GM12878 (cell line): ENCODE results near the gene CFLAR. TPM values are rescaled to one million over a fixed set of nuclear protein-coding genes. Genes with fewer than 3 reads are reported as not detected.

Experiments used
- ATAC-seq: fragments of 200-7000 bp; cut with Tn5 transposase; 3 replicates; pipeline ENCODE4 v1.9.1; 2020; ENCODE audit warnings: mild to moderate bottlenecking, moderate library complexity
- BruUV-seq: library from RNA; stranded (reverse); fragments of 400-500 nt; replicated peaks from 2 replicates; lab custom pipeline; 2021; lab: Mats Ljungman, UMichigan
- CTCF ChIA-PET: fragments of 300-600 bp; sonication (Branson Sonifier 250); formaldehyde crosslinking; extraction: SDS; loops from one replicate; lab custom pipeline; 2021; ENCODE audit warnings: inconsistent platforms; lab: Yijun Ruan, JAX
- POLR2A ChIA-PET: fragments of 350-600 bp; formaldehyde crosslinking; extraction: SDS; loops from one replicate; lab custom pipeline; 2021; ENCODE audit warnings: inconsistent platforms; lab: Charles Lee
- RAD21 ChIA-PET: fragments of 300-600 bp; sonication (Branson Sonifier 250); formaldehyde crosslinking; loops from one replicate; lab custom pipeline; 2023; ENCODE audit warnings: antibody characterized with exemption; ENCODE audit not compliant: unreplicated experiment; lab: Charles Lee
- SMC1A ChIA-PET: fragments of 300-600 bp; sonication (Branson Sonifier 250); formaldehyde crosslinking; loops from one replicate; lab custom pipeline; 2023; ENCODE audit not compliant: unreplicated experiment, uncharacterized antibody; lab: Charles Lee
- DNase-seq: peaks from one replicate; pipeline ENCODE4 v3.0.0-alpha.2; 2011; ENCODE audit warnings: low read depth, low spot score
- FAIRE-seq: peaks from 3 replicates; lab custom pipeline; 2011; peaks lifted over from hg19 to GRCh38; lab: Jason Lieb, UNC
- H2AFZ ChIP-seq: 2 replicates; pipeline ENCODE4 v1.6.0; 2011; ENCODE audit warnings: low read depth, low read length, control low read depth; ENCODE audit not compliant: control insufficient read depth
- H3K27ac ChIP-seq: 2 replicates; pipeline ENCODE4 v1.5.1; 2011; ENCODE audit warnings: control low read depth; ENCODE audit not compliant: control insufficient read depth, insufficient read depth
- H3K27me3 ChIP-seq, 2 experiments: replicated peaks in 1 of 2; 2 replicates each; pipeline versions ENCODE4 v1.6.0 to v1.6.1; 2011; ENCODE audit warnings: low read length in 1 of 2; ENCODE audit not compliant: control insufficient read depth in 2 of 2, insufficient read depth in 2 of 2
- H3K36me3 ChIP-seq, 2 experiments: 2 replicates each; pipeline ENCODE4 v1.5.1; 2011; ENCODE audit warnings: low read length in 1 of 2; ENCODE audit not compliant: control insufficient read depth in 2 of 2, insufficient read depth in 2 of 2
- H3K4me1 ChIP-seq: 2 replicates; pipeline ENCODE4 v1.6.1; 2011; ENCODE audit warnings: mild to moderate bottlenecking, low read length, moderate library complexity, mixed read lengths; ENCODE audit not compliant: control insufficient read depth, insufficient read depth
- H3K4me2 ChIP-seq: 2 replicates; pipeline ENCODE4 v1.6.0; 2011; ENCODE audit warnings: control low read depth; ENCODE audit not compliant: control insufficient read depth, insufficient read depth
- H3K4me3 ChIP-seq: fragments of 200-600 bp; sonication (generic); 2 replicates; pipeline ENCODE4 v1.5.1; 2016
- H3K79me2 ChIP-seq: 2 replicates; pipeline ENCODE4 v1.6.0; 2011; ENCODE audit warnings: low read length; ENCODE audit not compliant: control insufficient read depth, insufficient read depth
- H3K9ac ChIP-seq: 2 replicates; pipeline ENCODE4 v1.8.0; 2011; ENCODE audit warnings: low read length, control low read depth, mixed read lengths; ENCODE audit not compliant: control insufficient read depth, insufficient read depth
- H3K9me3 ChIP-seq: replicated peaks from 3 replicates; pipeline ENCODE4 v1.5.1; 2011; ENCODE audit warnings: mild to moderate bottlenecking, low read length; ENCODE audit not compliant: control insufficient read depth, insufficient read depth
- H4K20me1 ChIP-seq: 2 replicates; pipeline ENCODE4 v1.6.0; 2011; ENCODE audit not compliant: control insufficient read depth, insufficient read depth
- KLF5 ChIP-seq: fragments of 450-650 bp; IDR thresholded peaks from 2 replicates; pipeline ENCODE4 v1.6.1; 2014; ENCODE audit warnings: mild to moderate bottlenecking; ENCODE audit not compliant: partially characterized antibody
- PAX8 ChIP-seq: fragments of 450-650 bp; IDR thresholded peaks from 2 replicates; pipeline ENCODE4 v1.6.1; 2017; ENCODE audit warnings: mild to moderate bottlenecking, moderate library complexity
- RAD51 ChIP-seq: fragments of 450-650 bp; IDR thresholded peaks from 2 replicates; pipeline ENCODE4 v1.6.1; 2016; ENCODE audit warnings: moderate library complexity, mild to moderate bottlenecking, inconsistent platforms
- YY1 ChIP-seq: IDR thresholded peaks from 2 replicates; pipeline ENCODE4 v1.6.1; 2011; ENCODE audit warnings: low read depth, mild to moderate bottlenecking, low read length
- WGBS: methylation state at CpG from one replicate; pipeline ENCODE4 v1.1.6; 2016; ENCODE audit warnings: low lambda C conversion rate; ENCODE audit not compliant: insufficient replicate concordance, insufficient coverage; ENCODE audit errors: missing lambda C conversion rate; 5-methylcytosine and 5-hydroxymethylcytosine counted together
- in situ Hi-C: fragments of 300-500 bp; cut with MboI; formaldehyde crosslinking; loops from 9 replicates; pipeline ENCODE4 v1.14.3; 2018; ENCODE audit warnings: mixed read lengths
- intact Hi-C: fragments of 100-400 bp; cut with micrococcal nuclease; formaldehyde crosslinking; loops from one replicate; pipeline ENCODE4 v1.14.2; 2022; ENCODE audit not compliant: unreplicated experiment
- polyA plus RNA-seq, 11 experiments: library from polyadenylated mRNA; depleted of rRNA in 4 of 11; unstranded in 6 of 11; stranded (reverse) in 5 of 11; fragments of >200 nt; fragmentation: Nextera tagmentation in 4 of 11; fragmentation: Illumina TruSeq in 1 of 11; extraction: Ambion mirVana in 4 of 11; extraction: Trizol in 1 of 11; gene quantifications; 1 replicate in 1 of 11; 2 replicates in 10 of 11; pipeline versions ENCODE4 v1.2.1 to v1.2.3, GENCODE V29; 2011 to 2016; ENCODE audit warnings: inconsistent platforms in 2 of 11, missing spikeins in 2 of 11, low read depth in 1 of 11
- total RNA-seq, 4 experiments: library from RNA; depleted of rRNA in 3 of 4; stranded (reverse); fragments of >200 nt in 3 of 4; fragmentation: Illumina TruSeq in 1 of 4; extraction: Trizol in 1 of 4; gene quantifications; 2 replicates each; pipeline versions ENCODE4 v1.2.1 to v1.2.3, GENCODE V29; 2013 to 2021
- TF ChIP-seq, protein P1 (sequence below): fragments of 450-650 bp; IDR thresholded peaks from 2 replicates; pipeline ENCODE4 v1.6.1; 2016; ENCODE audit warnings: mild to moderate bottlenecking
- TF ChIP-seq, protein P2 (sequence below): IDR thresholded peaks from 2 replicates; pipeline ENCODE4 v1.6.1; 2011; ENCODE audit warnings: mild to moderate bottlenecking, low read depth, low read length, moderate library complexity; ENCODE audit not compliant: insufficient replicate concordance

CFLAR gene
- total and polyA plus RNA-seq, 10 of the 15 experiments (the other 5 are each of a cell fraction or from before 2014, with no cell fraction given) = 80.6 to 181 (median 101) TPM

DNA sequence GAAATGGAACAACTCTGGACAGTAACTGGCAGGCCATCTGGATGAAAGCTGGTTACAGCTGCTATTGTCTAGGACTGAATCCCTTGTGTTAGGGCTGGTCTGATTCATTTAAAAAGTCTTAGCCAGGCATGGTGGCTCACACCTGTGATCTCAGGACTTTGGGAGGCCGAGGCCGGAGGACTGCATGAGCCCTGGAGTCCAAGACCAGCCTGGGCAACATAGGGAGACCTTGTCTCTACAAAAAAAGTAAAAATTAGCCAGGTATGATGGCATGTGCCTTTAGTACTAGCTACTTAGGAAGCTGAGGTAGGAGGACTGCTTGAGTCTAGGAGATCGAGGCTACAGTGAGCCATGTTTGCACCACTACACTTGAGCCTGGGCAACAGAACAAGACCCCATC, 15.5 kb upstream of the CFLAR start:
- H3K4me3 ChIP-seq = no peak overlapping the region
- no peaks in the 10 kb centered on the region for H3K27me3 ChIP-seq
- no peaks in the 10 kb centered on the region for H3K9me3 ChIP-seq
- H2AFZ ChIP-seq = no peak overlapping the region
- H3K4me1 ChIP-seq = no peaks in the 10 kb centered on the region
- DNase-seq = no peak
- RAD21 ChIA-PET = interaction anchor here (0.8 kb wide), 1 partner anchor 14 kb away, joined by 4 read pairs; no protein-coding TSS in a partner anchor
- TF ChIP-seq PAX8 = no peak
- TF ChIP-seq KLF5 = no peak
- TF ChIP-seq, protein P1, sequence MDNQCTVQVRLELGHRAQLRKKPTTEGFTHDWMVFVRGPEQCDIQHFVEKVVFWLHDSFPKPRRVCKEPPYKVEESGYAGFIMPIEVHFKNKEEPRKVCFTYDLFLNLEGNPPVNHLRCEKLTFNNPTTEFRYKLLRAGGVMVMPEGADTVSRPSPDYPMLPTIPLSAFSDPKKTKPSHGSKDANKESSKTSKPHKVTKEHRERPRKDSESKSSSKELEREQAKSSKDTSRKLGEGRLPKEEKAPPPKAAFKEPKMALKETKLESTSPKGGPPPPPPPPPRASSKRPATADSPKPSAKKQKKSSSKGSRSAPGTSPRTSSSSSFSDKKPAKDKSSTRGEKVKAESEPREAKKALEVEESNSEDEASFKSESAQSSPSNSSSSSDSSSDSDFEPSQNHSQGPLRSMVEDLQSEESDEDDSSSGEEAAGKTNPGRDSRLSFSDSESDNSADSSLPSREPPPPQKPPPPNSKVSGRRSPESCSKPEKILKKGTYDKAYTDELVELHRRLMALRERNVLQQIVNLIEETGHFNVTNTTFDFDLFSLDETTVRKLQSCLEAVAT = no peak
- TF ChIP-seq, protein P2, sequence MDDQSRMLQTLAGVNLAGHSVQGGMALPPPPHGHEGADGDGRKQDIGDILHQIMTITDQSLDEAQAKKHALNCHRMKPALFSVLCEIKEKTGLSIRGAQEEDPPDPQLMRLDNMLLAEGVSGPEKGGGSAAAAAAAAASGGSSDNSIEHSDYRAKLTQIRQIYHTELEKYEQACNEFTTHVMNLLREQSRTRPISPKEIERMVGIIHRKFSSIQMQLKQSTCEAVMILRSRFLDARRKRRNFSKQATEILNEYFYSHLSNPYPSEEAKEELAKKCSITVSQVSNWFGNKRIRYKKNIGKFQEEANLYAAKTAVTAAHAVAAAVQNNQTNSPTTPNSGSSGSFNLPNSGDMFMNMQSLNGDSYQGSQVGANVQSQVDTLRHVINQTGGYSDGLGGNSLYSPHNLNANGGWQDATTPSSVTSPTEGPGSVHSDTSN = no peak
- no peak for TF ChIP-seq YY1
- TF ChIP-seq RAD51 = no peak
- TF ChIP-seq, all 136 proteins: peak for 0
- ChIA-PET CTCF (no interaction called here), POLR2A (interaction anchor here (0.5 to 0.6 kb wide), 3 partner anchors 15 to 20 kb away, joined by 4 to 5 read pairs (median 4); partner anchors contain the start of gene CFLAR), SMC1A (interaction anchor here (1.3 kb wide), 1 partner anchor 12 kb away, joined by 3 read pairs; no protein-coding TSS in a partner anchor)
- no TSS peak for BruUV-seq
- intact Hi-C loops = no loop called here
- no peak for FAIRE-seq
- ATAC-seq = no peak
- 99% methylated on average over 3 of the region's 3 CpGs for WGBS
- Histone ChIP-seq H4K20me1 (no peaks in the 10 kb centered on the region), H3K27ac (no peak overlapping the region), H3K36me3 (no peaks in the 10 kb centered on the region), H3K79me2 (no peaks in the 10 kb centered on the region), H3K4me2 (no peak overlapping the region), H3K9ac (no peak overlapping the region)
- in situ Hi-C loops = no loop called here
